PC-9 (cell line): Measurements from ENCODE around the gene GTF2H3.

ENCODE experiments used
- EZH2 ChIP-seq: fragments of 200-600 bp; sonication (generic); IDR thresholded peaks from 2 replicates; pipeline ENCODE4 v1.8.0; 2017; ENCODE audit warnings: antibody characterized with exemption, low read depth
- TF ChIP-seq, protein P1 (sequence below): fragments of 200-600 bp; sonication (generic); conservative IDR thresholded peaks from 2 replicates; pipeline ENCODE4 v1.6.1; 2017; ENCODE audit warnings: mixed run types, antibody characterized with exemption, mild to moderate bottlenecking, moderate library complexity

DNA sequence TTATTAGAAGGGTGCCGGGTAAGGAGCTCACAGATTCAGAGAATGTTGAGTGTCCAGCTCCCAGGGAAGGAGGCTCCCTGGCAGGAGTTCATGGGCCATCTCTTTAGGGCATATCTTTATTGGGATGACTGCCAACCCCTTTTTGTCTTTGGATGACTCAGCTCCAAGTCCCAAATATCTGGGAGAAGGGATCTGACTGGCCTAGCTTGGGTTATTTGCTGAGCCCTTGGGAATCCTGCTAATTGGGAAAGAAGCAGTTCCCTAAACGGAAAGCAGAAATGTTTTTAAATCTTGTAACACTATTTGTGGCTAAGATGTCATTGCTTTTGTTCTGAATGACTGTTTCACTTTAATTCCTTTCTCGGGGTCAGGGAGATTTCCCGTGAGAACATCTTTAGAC lies 19.1 kb upstream of the GTF2H3 start:
- TF ChIP-seq, protein P1, sequence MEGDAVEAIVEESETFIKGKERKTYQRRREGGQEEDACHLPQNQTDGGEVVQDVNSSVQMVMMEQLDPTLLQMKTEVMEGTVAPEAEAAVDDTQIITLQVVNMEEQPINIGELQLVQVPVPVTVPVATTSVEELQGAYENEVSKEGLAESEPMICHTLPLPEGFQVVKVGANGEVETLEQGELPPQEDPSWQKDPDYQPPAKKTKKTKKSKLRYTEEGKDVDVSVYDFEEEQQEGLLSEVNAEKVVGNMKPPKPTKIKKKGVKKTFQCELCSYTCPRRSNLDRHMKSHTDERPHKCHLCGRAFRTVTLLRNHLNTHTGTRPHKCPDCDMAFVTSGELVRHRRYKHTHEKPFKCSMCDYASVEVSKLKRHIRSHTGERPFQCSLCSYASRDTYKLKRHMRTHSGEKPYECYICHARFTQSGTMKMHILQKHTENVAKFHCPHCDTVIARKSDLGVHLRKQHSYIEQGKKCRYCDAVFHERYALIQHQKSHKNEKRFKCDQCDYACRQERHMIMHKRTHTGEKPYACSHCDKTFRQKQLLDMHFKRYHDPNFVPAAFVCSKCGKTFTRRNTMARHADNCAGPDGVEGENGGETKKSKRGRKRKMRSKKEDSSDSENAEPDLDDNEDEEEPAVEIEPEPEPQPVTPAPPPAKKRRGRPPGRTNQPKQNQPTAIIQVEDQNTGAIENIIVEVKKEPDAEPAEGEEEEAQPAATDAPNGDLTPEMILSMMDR, result no peak
- TF ChIP-seq EZH2, result no peak
